Keratinocyte (primary cell): ENCODE measurements around the gene RAB3IP.

ENCODE experiments used
- EZH2 ChIP-seq: IDR thresholded peaks from one replicate; pipeline ENCODE4 v1.6.1; 2012; ENCODE audit warnings: inconsistent platforms, mild to moderate bottlenecking, low read length, moderate library complexity
- TF ChIP-seq, protein P1 (sequence below), 3 experiments: IDR thresholded peaks in 1 of 3; conservative IDR thresholded peaks in 1 of 3; optimal IDR thresholded peaks in 1 of 3; 2 replicates in 2 of 3; 3 replicates in 1 of 3; pipeline versions ENCODE3 to v1.5.1; 2011; ENCODE audit warnings: low read length in 3 of 3, mild to moderate bottlenecking in 3 of 3, moderate library complexity in 2 of 3, control low read depth in 1 of 3, inconsistent platforms in 1 of 3; ENCODE audit not compliant: insufficient read depth in 2 of 3; ENCODE audit errors: extremely low read depth in 1 of 3

DNA sequence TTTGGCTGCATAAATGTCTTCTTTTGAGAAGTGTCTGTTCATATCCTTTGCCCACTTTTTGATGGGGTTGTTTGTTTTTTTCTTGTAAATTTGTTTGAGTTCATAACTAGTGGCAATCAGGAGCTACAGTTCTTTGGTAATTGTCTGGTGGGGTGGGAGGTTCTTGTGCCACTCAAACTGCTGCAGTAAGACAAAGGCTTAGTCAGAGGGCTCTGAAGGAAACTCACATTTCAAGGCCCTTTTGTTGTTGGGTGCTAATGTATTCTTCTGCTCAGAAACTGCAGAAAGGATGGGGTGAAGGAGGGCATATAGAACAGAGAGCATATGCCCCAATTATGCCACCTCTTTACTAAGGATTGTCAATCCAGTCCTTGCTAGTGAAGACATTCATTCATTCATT lies 108.3 kb downstream of the RAB3IP start:
- TF ChIP-seq, protein P1, sequence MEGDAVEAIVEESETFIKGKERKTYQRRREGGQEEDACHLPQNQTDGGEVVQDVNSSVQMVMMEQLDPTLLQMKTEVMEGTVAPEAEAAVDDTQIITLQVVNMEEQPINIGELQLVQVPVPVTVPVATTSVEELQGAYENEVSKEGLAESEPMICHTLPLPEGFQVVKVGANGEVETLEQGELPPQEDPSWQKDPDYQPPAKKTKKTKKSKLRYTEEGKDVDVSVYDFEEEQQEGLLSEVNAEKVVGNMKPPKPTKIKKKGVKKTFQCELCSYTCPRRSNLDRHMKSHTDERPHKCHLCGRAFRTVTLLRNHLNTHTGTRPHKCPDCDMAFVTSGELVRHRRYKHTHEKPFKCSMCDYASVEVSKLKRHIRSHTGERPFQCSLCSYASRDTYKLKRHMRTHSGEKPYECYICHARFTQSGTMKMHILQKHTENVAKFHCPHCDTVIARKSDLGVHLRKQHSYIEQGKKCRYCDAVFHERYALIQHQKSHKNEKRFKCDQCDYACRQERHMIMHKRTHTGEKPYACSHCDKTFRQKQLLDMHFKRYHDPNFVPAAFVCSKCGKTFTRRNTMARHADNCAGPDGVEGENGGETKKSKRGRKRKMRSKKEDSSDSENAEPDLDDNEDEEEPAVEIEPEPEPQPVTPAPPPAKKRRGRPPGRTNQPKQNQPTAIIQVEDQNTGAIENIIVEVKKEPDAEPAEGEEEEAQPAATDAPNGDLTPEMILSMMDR (optimal IDR thresholded peaks at IDR 0.05 in 1 of 3, IDR thresholded peaks at IDR 0.05 in 1 of 3, conservative IDR thresholded peaks at IDR 0.05 in 1 of 3; ENCODE audit: extremely low read depth in 1 of 3, insufficient read depth in 2 of 3, low read length in 3 of 3): no peak
- TF ChIP-seq EZH2: no peak
